ENCODE measurements around the gene MCL1.
"Not testable (repeated sequence)": the region's sequence is repeated elsewhere in the genome, so short reads cannot be mapped to it uniquely, and the experiment has no call there.

The MCL1 gene

DNA sequence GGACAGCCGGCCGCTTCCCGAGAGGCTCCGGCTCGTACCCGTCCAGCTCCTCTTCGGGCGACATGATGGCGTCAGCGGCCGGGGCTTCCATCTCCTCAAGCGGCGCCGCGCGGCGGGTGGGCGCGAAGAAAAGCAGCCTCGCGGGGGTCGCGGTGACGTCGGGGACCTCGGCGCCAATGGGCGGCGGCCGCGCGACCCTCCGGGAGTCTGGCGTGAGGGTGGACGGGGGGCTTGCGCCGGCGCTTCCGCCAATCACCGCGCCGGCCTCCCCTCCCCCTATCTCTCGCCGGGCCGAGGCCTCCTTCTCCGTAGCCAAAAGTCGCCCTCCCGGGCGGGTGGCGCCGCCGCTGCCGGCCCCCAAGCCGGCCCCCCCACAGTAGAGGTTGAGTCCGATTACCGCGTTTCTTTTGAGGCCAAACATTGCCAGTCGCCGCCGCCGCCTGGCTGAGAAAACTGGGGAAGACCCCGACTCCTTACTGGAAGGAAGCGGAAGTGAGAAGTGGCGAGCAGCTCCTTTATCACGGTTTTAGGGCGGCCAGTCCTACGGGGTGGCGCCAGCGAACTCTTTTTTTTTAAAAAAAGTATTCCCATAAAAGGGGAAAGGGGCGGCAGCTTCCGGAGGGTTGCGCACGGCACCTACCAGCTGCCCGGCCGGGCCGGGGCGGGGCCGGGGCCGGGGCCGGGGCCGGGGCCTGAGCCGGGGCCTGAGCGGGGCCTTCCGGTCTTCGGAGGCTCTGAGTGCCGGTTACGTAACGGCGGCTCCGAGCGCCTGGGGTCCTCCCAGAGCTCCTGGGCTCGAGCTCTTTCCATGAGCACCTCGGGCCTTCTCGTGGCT is at the start of gene MCL1:
TSS of gene MCL1 (minus strand) at position 501 of the 835 bp plus-strand sequence. CDS start at position 421, 80 bp downstream.
- DNase-seq (ENCODE audit: low read depth in 1 of 2, low spot score in 1 of 2) = peak; percentile 67 to 84

DNA sequence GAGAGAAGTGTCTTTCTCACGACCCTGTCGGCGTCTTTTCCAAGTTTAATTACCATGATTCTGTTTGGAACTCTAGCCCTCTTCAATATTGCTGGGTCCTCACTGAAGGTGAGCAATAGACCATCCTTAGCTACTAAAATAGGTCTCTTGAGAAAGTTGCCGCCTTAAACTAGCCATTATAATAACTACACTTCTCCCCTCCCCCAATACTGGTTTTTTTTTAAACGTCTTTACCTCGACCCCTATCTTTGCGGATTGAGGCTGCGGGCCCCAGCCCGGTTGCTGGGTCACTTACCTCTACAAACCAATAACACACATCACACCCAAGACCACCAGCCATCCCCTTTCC is 49.3 kb upstream of the MCL1 start:
- no peak for DNase-seq (ENCODE audit: low read depth in 1 of 2, low spot score in 1 of 2)

DNA sequence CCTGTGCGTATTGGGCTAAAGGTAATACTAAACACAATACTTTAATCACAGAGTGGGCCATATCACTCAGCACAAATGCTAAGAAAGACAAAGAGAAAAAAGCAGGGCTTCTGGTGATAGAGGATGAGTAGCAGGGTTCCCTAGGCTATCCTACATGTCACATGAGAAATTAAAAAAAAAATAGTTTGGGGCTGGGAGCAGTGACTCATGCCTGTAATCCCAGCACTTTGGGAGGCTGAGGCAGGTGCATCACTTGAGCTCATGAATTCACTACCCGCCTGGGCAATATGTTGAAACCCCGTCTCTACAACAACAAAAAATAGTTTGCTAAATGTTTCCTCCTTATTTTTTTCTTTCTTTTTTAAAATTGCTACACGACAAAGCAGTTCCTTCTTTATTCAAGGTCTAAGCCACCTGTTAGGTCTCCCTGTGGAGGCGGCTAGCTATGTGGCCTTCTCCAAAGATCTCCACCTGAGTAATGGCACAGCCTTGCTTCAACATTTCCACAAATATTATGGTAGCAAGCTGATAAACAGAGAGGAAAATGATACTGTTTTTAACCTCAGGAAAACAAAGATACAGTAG is 48.5 kb upstream of the MCL1 start:
- no peak for DNase-seq (ENCODE audit: low read depth in 1 of 2, low spot score in 1 of 2)

DNA sequence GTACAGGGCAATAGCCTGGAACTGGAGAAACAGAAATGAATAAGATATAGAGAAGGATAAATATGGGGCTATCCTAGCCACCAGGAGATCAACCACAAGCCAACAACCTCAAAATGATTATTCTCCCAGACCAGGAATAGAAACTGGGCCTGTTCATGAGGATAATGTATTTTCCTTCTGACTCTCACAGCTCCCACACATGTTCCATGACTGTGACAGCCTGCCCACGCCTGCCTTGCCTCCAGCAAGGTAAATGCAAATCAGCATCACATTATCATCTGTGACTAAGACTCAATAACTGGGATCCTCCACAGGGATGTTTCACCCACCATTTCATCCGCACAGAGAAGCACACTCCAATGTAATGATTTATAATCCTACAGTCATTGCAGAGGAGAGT is 46.7 kb upstream of the MCL1 start:
- no peak for DNase-seq (ENCODE audit: low read depth in 1 of 2, low spot score in 1 of 2)

GRCh38 chr1:150624546-150624945 is 45.1 kb upstream of the MCL1 start:
- not testable (repeated sequence) for DNase-seq (ENCODE audit: low read depth in 1 of 2, low spot score in 1 of 2)

GRCh38 chr1:150624134-150624533 is 44.7 kb upstream of the MCL1 start:
- DNase-seq (ENCODE audit: low read depth in 1 of 2, low spot score in 1 of 2) = not testable (repeated sequence)

DNA sequence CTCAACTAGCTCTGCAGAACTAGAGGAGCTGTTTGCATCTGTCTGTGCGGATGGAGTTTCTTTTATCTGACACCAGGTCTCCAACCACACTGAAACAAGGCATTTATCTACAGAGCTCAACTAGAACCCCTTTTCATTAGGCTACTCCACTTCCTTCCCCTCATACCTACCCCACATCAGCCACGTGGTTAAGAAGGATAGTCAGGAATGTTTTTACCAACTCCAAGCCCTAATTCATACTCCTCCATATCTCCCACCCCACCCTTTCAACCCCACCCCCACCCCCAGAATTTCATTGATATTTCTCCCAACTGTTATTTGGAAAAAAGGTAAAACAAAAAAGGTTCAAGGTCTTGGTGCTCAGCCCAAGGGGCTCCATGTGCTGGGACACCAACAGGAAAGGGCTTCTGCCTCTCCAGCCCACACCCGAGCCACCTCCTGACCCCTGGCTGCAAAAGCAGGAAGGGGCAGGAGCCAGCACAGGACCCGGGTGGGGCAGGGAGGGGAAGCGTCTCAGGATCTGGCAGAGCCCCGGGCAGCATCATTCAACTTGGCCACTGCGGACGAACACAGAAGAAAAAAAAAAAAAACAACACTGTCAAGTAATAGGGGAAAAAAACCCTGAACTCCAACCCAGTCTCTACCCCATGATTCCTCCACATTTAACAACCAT is 43.0 kb upstream of the MCL1 start:
- no peak for DNase-seq (ENCODE audit: low read depth in 1 of 2, low spot score in 1 of 2)

DNA sequence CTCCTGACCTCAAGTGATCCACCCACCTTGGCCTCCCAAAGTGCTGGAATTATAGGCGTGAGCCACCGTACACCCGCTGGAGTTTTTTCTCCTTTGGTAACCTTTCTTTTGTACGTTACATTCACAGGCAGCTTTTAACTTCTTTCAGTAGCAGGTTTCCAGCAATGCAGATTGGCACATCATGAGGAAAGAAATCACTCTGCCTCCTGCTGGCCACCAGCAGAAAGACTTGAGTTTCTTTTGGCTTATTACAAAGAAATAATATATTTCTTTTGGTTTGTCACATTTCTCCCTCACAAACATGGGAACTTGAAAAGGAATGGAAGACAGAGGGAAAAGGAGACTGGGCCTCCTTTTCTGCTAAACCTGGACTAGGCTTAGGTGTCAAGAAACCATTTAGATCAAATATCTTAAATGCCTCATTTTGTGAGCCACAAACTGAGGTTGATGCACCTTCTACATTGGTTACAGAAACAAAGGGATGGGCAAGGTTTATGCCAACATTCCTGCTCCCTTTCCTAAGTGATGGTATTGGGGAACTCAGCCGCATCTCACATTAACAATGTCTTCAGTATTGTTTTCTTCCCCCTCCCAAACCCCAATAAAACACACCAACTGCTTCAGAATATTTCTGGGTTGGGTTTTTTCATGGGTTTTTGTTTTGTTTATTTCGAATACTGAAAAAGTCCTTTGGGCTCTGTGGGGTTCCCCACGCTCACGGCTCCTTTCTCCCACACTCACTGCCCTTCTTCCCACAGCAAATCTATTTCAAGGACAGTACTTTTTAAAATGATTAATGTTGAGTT is 42.3 kb upstream of the MCL1 start:
- DNase-seq (ENCODE audit: low read depth in 1 of 2, low spot score in 1 of 2) = peak in 1 of 2 donors; percentile 49

DNA sequence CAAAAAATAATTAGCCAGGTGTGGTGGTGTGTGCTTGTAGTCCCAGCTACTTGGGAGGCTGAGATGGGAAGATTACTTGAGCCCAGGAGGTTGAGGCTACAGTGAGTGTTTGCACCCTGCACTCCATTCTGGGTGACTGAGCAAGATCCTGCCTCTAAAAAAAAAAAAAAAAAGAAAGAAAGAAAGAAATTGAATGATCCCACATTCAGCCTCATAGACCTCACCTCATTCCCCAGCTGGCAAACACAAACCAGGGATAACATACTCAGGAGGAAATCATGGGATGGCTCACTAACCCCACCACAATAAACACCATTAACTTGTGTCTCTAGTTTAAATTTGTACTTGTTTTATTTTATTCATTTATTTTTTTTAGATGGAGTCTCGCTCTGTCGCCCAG is 41.5 kb upstream of the MCL1 start:
- DNase-seq (ENCODE audit: low read depth in 1 of 2, low spot score in 1 of 2) = no peak

DNA sequence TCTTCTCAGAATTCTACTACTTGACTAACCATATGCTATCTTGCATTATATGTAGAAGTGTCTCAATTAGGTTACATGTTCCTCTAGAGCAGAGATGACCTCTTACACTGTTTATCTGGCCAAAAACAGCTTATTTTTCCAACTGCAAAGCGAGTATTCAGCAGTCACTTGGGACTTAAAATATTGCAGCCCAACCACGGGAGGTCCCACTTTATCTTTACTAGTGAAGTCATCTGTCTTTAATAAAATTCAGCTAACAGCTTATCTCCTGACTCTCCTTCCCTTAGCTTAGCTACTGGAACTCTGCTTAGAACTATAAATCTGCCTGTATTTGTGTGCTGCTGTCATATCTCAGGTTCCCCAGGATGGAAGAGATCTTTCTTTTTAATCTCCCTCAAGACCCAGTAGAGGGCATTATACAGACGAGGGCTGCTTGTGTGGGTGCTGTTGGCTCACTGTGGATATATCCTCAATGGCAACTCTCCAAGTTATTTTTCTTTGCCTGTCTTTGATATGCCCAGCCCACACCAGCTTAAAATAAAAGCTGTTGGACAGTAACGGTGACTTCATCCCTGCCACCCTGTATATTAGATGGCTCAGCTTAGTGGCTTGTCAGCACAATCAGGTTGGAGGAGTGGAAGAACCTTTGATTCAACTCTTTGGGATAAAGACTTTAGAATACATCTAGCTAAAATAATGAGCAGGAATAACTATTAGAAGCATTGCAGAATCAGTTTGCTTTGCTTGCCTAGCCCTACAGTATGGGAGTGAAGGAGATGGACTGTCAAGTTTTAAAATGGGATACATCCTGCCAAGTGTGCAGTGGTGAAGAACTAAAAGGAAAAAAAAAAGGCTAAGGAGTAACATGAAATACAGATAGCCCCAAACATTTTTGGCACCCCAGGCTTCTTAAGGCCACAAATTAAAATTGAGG is 40.4 kb upstream of the MCL1 start:
- no peak for DNase-seq (ENCODE audit: low read depth in 1 of 2, low spot score in 1 of 2)

GRCh38 chr1:150615346-150616201 is 36.2 kb upstream of the MCL1 start:
- no peak for DNase-seq (ENCODE audit: low read depth in 1 of 2, low spot score in 1 of 2)

DNA sequence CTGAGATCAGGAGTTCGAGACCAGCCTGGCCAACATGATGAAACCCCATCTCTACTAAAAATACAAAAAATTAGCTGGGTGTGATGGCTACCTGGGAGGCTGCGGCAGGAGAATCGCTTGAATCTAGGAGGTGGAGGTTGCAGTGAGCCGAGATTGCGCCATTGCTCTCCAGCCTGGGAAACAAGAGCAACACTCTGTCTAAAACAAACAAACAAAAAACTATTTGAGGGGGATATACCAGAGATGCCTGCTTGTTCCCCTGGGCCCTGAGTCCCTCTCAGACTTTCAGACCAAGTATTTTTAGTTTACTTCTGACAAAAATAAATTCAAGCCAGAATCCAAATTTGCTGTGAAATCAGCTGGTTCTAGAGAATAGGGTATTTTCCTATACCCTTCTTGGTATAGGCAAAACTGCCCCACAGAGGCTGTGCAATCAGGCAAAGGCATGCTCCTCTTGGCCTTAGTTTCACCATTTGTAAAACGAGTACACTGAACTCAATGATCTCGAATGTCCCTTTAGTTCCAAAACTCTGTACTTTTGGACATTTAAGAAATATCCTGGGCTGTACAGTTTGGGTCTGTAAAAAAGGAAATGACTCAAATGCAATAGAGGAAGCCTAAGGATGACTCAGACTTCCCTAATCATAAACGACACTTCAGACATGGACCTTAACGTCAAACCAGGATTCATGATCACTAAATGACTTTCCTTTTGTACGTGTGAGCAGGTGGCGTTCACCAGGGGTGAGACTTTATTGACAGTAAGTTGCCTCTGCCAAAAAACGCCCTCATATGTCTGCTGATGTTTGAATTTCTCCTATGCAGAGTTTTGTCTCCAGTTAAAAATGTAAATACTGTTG is 33.9 kb upstream of the MCL1 start:
- peak in 1 of 2 donors; percentile 60 for DNase-seq (ENCODE audit: low read depth in 1 of 2, low spot score in 1 of 2)

GRCh38 chr1:150612014-150612345 is 32.6 kb upstream of the MCL1 start:
- DNase-seq (ENCODE audit: low read depth in 1 of 2, low spot score in 1 of 2) = no peak

- DNase-seq (ENCODE audit: low read depth in 1 of 2, low spot score in 1 of 2) = no peak
Observed at GRCh38 chr1:150610576-150610975, 31.2 kb upstream of the MCL1 start.

DNA sequence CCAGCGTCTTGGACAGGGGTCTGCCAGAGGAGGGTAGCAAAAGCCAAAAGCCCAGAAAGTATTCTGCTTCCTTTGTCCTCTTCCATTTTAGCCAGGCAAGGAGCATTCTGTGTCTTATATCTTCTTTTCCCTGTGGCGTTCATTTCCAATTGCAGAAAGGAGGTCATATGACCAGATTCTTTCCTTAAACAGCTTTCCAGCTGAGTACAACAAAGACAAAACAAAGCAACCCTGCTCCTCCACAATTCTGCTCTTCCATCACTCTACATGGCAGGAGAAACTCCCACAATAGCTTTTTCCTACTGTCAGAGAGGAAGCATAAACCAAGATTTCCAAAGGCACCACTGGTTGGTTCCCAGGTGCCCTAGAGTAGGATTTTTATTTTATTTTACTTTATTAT is 30.3 kb upstream of the MCL1 start:
- no peak for DNase-seq (ENCODE audit: low read depth in 1 of 2, low spot score in 1 of 2)

DNA sequence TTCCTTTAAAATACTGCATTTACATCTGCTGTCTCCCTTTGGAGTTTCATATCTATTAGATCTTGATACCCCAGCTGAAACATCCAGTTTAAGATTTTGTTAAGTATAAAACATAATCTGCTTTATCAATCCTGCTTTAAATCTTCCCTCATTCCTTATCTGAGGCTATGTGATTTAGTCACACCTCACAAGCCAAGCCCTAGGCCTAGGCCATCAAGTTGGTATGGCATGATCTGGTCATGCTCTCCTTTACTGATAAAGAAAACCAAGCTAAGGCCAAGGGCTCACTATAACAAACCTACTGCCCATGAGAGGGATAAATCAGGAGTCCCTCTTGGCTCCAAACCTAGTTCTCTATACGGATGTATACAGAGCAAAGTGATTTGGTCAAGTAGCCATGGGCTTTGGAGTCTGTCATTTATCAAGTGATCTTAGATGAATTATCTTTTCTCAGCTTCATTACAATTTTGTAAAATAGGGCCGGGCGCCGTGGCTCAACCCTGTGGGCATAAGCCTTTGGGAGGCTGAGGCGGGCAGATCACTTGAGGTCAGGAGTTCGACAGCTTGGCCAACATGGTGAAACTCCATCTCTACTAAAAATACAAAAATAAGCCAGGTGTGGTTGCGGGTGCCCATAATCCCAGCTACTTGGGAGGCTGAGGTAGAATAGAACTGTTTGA is 27.2 kb upstream of the MCL1 start:
- DNase-seq (ENCODE audit: low read depth in 1 of 2, low spot score in 1 of 2) = no peak

GRCh38 chr1:150605451-150605731 is 26.0 kb upstream of the MCL1 start:
- DNase-seq (ENCODE audit: low read depth in 1 of 2, low spot score in 1 of 2) = not testable (repeated sequence)

DNA sequence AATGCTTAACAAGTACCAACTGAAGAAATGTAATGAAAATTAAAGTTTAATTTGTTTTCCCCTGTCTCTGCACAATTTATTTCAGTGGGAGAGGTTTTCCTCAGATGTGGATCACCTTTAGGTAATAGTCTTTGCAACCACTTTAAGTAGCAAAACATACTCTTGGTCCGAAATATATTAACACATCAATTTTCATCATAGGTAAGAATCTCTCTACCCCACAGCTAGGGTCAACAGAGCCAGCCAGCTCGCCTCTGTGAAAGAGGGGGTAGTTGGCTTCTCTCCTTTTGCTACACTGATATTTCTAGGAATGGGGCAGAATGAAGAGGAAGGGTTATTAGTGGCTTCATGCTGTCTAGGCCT is 24.8 kb upstream of the MCL1 start:
- DNase-seq (ENCODE audit: low read depth in 1 of 2, low spot score in 1 of 2) = no peak
